ENCODE data around the gene KRT74. TPM values are rescaled to one million over a fixed set of nuclear protein-coding genes. Genes with fewer than 3 reads are reported as not detected.
A peak's percentile ranks its signal among the peaks of the same experiment; 100 is the strongest.

The KRT74 gene
- total RNA-seq, 1 experiment from 2014 or later, result not detected

DNA sequence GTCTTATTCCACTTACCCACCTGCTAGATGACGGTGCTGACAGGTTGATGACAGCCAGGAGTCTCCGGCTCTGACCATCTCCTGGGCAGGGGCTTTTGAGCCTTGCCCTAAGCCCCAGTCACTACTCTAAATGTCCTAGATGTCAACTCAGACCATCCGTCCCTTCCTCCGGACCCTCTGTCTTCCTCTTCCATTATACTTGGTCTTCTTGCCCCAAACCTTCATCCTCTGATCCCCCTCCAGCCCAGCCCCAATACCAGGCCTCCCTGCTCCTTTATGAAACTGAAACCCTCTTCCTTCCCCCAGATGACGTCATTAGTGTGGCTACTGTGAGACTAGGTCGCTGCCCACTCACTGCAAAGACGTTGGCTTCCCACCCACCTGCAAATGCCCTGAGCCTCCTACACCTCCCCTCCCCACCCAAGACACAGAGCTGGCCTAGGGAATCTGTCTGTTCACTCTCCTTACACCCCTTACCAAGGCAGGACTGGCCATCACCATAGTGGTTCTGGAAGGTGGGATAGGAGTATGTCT is 30.8 kb downstream of the KRT74 start:
- Histone ChIP-seq H3K79me2 (ENCODE audit: low read length) (no peaks in the 10 kb centered on the region), H3K27ac (ENCODE audit: low read length) (no peak overlapping the region), H3K4me2 (ENCODE audit: low read length) (no peak overlapping the region), H3F3A (ENCODE audit: low read length, unreplicated experiment) (no peaks in the 10 kb centered on the region), H2AFZ (ENCODE audit: low read length) (no peak overlapping the region), H3K4me3 (ENCODE audit: low read length) (no peak overlapping the region), H3K36me3 (ENCODE audit: low read depth, low read length) (no peaks in the 10 kb centered on the region), H3K9ac (ENCODE audit: low read length) (no peak overlapping the region), H4K20me1 (ENCODE audit: low read length) (no peaks in the 10 kb centered on the region), H3K9me2 (replicated peaks; ENCODE audit: low read length) (no peaks in the 10 kb centered on the region), H3K9me3 (ENCODE audit: low read length) (no peaks in the 10 kb centered on the region), H3K4me1 (ENCODE audit: insufficient read depth, low read length) (peaks cover 19% of the 10 kb centered on the region), H3K27me3 (ENCODE audit: low read length) (no peaks in the 10 kb centered on the region)
- TF ChIP-seq EZH2phosphoT487 (IDR thresholded peaks at IDR 0.05; ENCODE audit: borderline replicate concordance, low read length) (no peak), EZH2 (IDR thresholded peaks at IDR 0.05; ENCODE audit: low read length, unreplicated experiment) (no peak)
- TF ChIP-seq, protein P1, sequence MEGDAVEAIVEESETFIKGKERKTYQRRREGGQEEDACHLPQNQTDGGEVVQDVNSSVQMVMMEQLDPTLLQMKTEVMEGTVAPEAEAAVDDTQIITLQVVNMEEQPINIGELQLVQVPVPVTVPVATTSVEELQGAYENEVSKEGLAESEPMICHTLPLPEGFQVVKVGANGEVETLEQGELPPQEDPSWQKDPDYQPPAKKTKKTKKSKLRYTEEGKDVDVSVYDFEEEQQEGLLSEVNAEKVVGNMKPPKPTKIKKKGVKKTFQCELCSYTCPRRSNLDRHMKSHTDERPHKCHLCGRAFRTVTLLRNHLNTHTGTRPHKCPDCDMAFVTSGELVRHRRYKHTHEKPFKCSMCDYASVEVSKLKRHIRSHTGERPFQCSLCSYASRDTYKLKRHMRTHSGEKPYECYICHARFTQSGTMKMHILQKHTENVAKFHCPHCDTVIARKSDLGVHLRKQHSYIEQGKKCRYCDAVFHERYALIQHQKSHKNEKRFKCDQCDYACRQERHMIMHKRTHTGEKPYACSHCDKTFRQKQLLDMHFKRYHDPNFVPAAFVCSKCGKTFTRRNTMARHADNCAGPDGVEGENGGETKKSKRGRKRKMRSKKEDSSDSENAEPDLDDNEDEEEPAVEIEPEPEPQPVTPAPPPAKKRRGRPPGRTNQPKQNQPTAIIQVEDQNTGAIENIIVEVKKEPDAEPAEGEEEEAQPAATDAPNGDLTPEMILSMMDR (conservative IDR thresholded peaks at IDR 0.05; ENCODE audit: low read depth, low read length), result no peak
- intact Hi-C loops (cut with micrococcal nuclease), result no loop called here
- CTCF ChIA-PET, result no interaction called here
- no peak for ATAC-seq
- no peak for DNase-seq
- no TSS peak for BruUV-seq (replicated peaks)
- POLR2A ChIA-PET (ENCODE audit: unreplicated experiment), result no interaction called here

DNA sequence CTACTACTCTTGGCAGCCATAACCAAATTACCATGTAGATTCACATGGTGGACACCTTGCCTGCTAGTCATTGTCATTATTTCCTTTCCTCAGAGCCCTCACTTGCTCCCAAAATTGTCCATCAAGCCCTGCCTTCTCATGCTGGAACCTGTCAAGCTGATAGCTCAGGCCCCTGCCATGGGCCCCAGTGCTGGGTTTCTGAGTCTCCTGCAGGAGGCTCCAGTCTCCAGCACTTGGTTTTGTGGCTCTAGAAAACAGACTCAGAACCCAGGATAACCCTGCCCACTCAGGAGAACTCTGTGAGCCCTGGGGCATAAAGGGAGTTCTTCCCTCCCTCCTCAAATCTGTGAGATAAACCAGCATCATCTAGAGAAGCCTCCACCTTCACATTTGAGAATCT is 31.5 kb downstream of the KRT74 start:
- H3F3A ChIP-seq (ENCODE audit: low read length, unreplicated experiment), result no peaks in the 10 kb centered on the region
- no peak overlapping the region for H3K27ac ChIP-seq (ENCODE audit: low read length)
- H3K9ac ChIP-seq (ENCODE audit: low read length), result no peak overlapping the region
- ATAC-seq (no peak), DNase-seq (no peak)
- no peaks in the 10 kb centered on the region for H4K20me1 ChIP-seq (ENCODE audit: low read length)
- peaks cover 19% of the 10 kb centered on the region for H3K4me1 ChIP-seq (ENCODE audit: insufficient read depth, low read length)
- no peak for TF ChIP-seq EZH2phosphoT487 (IDR thresholded peaks at IDR 0.05; ENCODE audit: borderline replicate concordance, low read length)
- TF ChIP-seq, protein P1 (conservative IDR thresholded peaks at IDR 0.05; ENCODE audit: low read depth, low read length), result 0 out of 2 replicates have a peak, but pooled peaks have one; percentile 17
- H3K4me3 ChIP-seq (ENCODE audit: low read length), result no peak overlapping the region
- no TSS peak for BruUV-seq (replicated peaks)
- H3K9me2 ChIP-seq (replicated peaks; ENCODE audit: low read length), result no peaks in the 10 kb centered on the region
- intact Hi-C loops (cut with micrococcal nuclease), result no loop called here
- H3K36me3 ChIP-seq (ENCODE audit: low read depth, low read length), result no peaks in the 10 kb centered on the region
- POLR2A ChIA-PET (ENCODE audit: unreplicated experiment), result no interaction called here
- H3K79me2 ChIP-seq (ENCODE audit: low read length), result no peaks in the 10 kb centered on the region
- H2AFZ ChIP-seq (ENCODE audit: low read length), result no peak overlapping the region
- CTCF ChIA-PET, result no interaction called here
- H3K27me3 ChIP-seq (ENCODE audit: low read length), result no peaks in the 10 kb centered on the region
- no peaks in the 10 kb centered on the region for H3K9me3 ChIP-seq (ENCODE audit: low read length)
- no peak overlapping the region for H3K4me2 ChIP-seq (ENCODE audit: low read length)

DNA sequence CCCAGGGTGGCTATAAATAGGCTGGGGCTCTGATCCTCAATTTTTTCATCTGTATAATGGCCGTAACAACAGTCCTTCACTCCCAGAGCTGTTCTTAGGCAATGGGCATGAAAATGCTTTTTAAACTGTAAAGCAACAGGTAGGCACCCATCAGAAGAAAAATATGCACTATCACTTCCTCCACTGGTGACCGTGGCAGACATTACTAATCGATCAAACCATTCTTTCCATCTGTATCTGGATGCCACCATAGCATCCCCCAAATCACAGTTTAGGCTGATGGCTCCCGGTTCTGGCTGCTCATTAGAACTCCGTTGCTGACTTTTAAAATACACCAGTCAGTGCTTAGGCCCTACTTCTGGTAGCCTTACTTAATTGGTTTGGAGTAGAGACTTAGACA is 31.9 kb downstream of the KRT74 start:
- no peaks in the 10 kb centered on the region for H3K36me3 ChIP-seq (ENCODE audit: low read depth, low read length)
- no peaks in the 10 kb centered on the region for H3K9me3 ChIP-seq (ENCODE audit: low read length)
- no peaks in the 10 kb centered on the region for H3K27me3 ChIP-seq (ENCODE audit: low read length)
- ChIA-PET POLR2A (ENCODE audit: unreplicated experiment) (no interaction called here), CTCF (no interaction called here)
- no peak for ATAC-seq
- H3K9me2 ChIP-seq (replicated peaks; ENCODE audit: low read length), result no peaks in the 10 kb centered on the region
- no peak overlapping the region for H2AFZ ChIP-seq (ENCODE audit: low read length)
- peaks cover 19% of the 10 kb centered on the region for H3K4me1 ChIP-seq (ENCODE audit: insufficient read depth, low read length)
- no peaks in the 10 kb centered on the region for H3F3A ChIP-seq (ENCODE audit: low read length, unreplicated experiment)
- H4K20me1 ChIP-seq (ENCODE audit: low read length), result no peaks in the 10 kb centered on the region
- H3K4me3 ChIP-seq (ENCODE audit: low read length), result no peak overlapping the region
- no TSS peak for BruUV-seq (replicated peaks)
- intact Hi-C loops (cut with micrococcal nuclease), result no loop called here
- DNase-seq, result no peak
- H3K27ac ChIP-seq (ENCODE audit: low read length), result no peak overlapping the region
- no peak overlapping the region for H3K9ac ChIP-seq (ENCODE audit: low read length)
- TF ChIP-seq EZH2 (IDR thresholded peaks at IDR 0.05; ENCODE audit: low read length, unreplicated experiment), result no peak
- TF ChIP-seq, protein P1 (conservative IDR thresholded peaks at IDR 0.05; ENCODE audit: low read depth, low read length), result no peak
- no peak for TF ChIP-seq EZH2phosphoT487 (IDR thresholded peaks at IDR 0.05; ENCODE audit: borderline replicate concordance, low read length)
- no peaks in the 10 kb centered on the region for H3K79me2 ChIP-seq (ENCODE audit: low read length)
- no peak overlapping the region for H3K4me2 ChIP-seq (ENCODE audit: low read length)

Data from PC-3 (cell line).